ENCODE measurements around the gene SEC22A.

SEC22A gene

GRCh38 chr3:123311201-123311600, 109.5 kb downstream of the SEC22A start:
- no peak for DNase-seq

- DNase-seq: no peak
Observed at GRCh38 chr3:123312331-123313265, 110.9 kb downstream of the SEC22A start.

- DNase-seq: no peak
Observed at GRCh38 chr3:123313889-123314288, 112.1 kb downstream of the SEC22A start.

GRCh38 chr3:123314359-123315270, 112.9 kb downstream of the SEC22A start:
- DNase-seq: no peak

GRCh38 chr3:123315271-123315595, 113.5 kb downstream of the SEC22A start:
- DNase-seq: no peak

- DNase-seq: no peak
Observed at GRCh38 chr3:123317716-123318115, 116.0 kb downstream of the SEC22A start.

- DNase-seq: no peak
Observed at GRCh38 chr3:123318374-123318773, 116.6 kb downstream of the SEC22A start.

GRCh38 chr3:123319760-123320159, 118.0 kb downstream of the SEC22A start:
- no peak for DNase-seq

- no peak for DNase-seq
Observed at GRCh38 chr3:123320221-123320620, 118.5 kb downstream of the SEC22A start.

- DNase-seq: no peak
Observed at GRCh38 chr3:123321806-123322205, 120.1 kb downstream of the SEC22A start.

GRCh38 chr3:123322866-123323265, 121.1 kb downstream of the SEC22A start:
- DNase-seq: no peak

Measured in NCI-H524 (cell line).